ENCODE results near the gene METTL23. TPM values are rescaled to one million over a fixed set of nuclear protein-coding genes. Genes with fewer than 3 reads are reported as not detected.

Gene METTL23
- total and polyA plus RNA-seq, 12 donors = 24.6 to 91.5 (median 42.0) TPM

GRCh38 chr17:76683921-76684745 is 42.5 kb upstream of the METTL23 start:
- Histone ChIP-seq H3K36me3 (replicated peaks in 1 of 2) (peaks cover 0 to 43% of the 10 kb centered on the region in 2 donors), H3K27me3 (no peaks in the 10 kb centered on the region), H3K4me3 (no peak overlapping the region), H3K4me1 (replicated peaks in 1 of 2) (peaks cover 15 to 58% of the 10 kb centered on the region in 2 donors), H3K27ac (no peak overlapping the region), H3K9me3 (replicated peaks in 1 of 3) (no peaks in the 10 kb centered on the region)
- intact Hi-C loops (cut with DNase I) = no loop called here
- TF ChIP-seq POLR2A (IDR thresholded peaks at IDR 0.05) = no peak
- TF ChIP-seq CTCF (IDR thresholded peaks at IDR 0.05) = no peak
- DNase-seq = peak in 1 of 7 donors; percentile 23
- 86 to 93% (median 90%) methylated on average over 12 to 25 of the region's 25 CpGs for WGBS, 4 donors

- H3K4me3 ChIP-seq = no peak overlapping the region
- no peak for DNase-seq
- no peaks in the 10 kb centered on the region for H3K9me3 ChIP-seq (replicated peaks in 1 of 3)
- no peak overlapping the region for H3K27ac ChIP-seq
- TF ChIP-seq POLR2A (IDR thresholded peaks at IDR 0.05) (no peak), CTCF (IDR thresholded peaks at IDR 0.05) (no peak)
- intact Hi-C loops (cut with DNase I) = no loop called here
- H3K27me3 ChIP-seq = no peaks in the 10 kb centered on the region
- 85 to 100% (median 90%) methylated on average over 1 to 7 of the region's 7 CpGs for WGBS, 4 donors
- peaks cover 21 to 64% of the 10 kb centered on the region in 2 donors for H3K4me1 ChIP-seq (replicated peaks in 1 of 2)
- H3K36me3 ChIP-seq (replicated peaks in 1 of 2) = peaks cover 0 to 43% of the 10 kb centered on the region in 2 donors
Measured at GRCh38 chr17:76684756-76685155, 41.9 kb upstream of the METTL23 start.

GRCh38 chr17:76685366-76685765 is 41.3 kb upstream of the METTL23 start:
- TF ChIP-seq POLR2A (IDR thresholded peaks at IDR 0.05) (no peak), CTCF (IDR thresholded peaks at IDR 0.05) (no peak)
- Histone ChIP-seq H3K27me3 (no peaks in the 10 kb centered on the region), H3K4me3 (no peak overlapping the region), H3K27ac (peak overlapping the region in 1 of 5 donors; percentile 32), H3K9me3 (replicated peaks in 1 of 3) (no peaks in the 10 kb centered on the region), H3K4me1 (replicated peaks in 1 of 2) (peaks cover 21 to 70% of the 10 kb centered on the region in 2 donors), H3K36me3 (replicated peaks in 1 of 2) (peaks cover 0 to 40% of the 10 kb centered on the region in 2 donors)
- 82 to 96% (median 90%) methylated on average over 8 to 12 of the region's 12 CpGs for WGBS, 4 donors
- DNase-seq = peak in 1 of 7 donors; percentile 22
- intact Hi-C loops (cut with DNase I) = no loop called here

GRCh38 chr17:76685846-76686245 is 40.8 kb upstream of the METTL23 start:
- Histone ChIP-seq H3K4me1 (replicated peaks in 1 of 2) (peaks cover 21 to 74% of the 10 kb centered on the region in 2 donors), H3K36me3 (replicated peaks in 1 of 2) (peaks cover 0 to 37% of the 10 kb centered on the region in 2 donors), H3K9me3 (replicated peaks in 1 of 3) (no peaks in the 10 kb centered on the region), H3K27me3 (no peaks in the 10 kb centered on the region), H3K27ac (peak overlapping the region in 2 of 5 donors; percentile 36 to 41), H3K4me3 (no peak overlapping the region)
- intact Hi-C loops (cut with DNase I) = no loop called here
- TF ChIP-seq CTCF (IDR thresholded peaks at IDR 0.05) = no peak
- no peak for TF ChIP-seq POLR2A (IDR thresholded peaks at IDR 0.05)
- peak in 1 of 7 donors; percentile 28 for DNase-seq
- WGBS, 4 donors = 72 to 78% (median 75%) methylated on average over 8 of the region's 8 CpGs

Measured in adrenal gland (tissue), 12 donors.